Measurements from ENCODE around the gene FRMD1. TPM values are rescaled to one million over a fixed set of nuclear protein-coding genes. Genes with fewer than 3 reads are reported as not detected.

The FRMD1 gene
- total RNA-seq, 1 experiment from 2014 or later, result not detected

GRCh38 chr6:168128006-168128630 lies 49.1 kb upstream of the FRMD1 start:
- Histone ChIP-seq H3K4me2 (ENCODE audit: low read length) (no peak overlapping the region), H3K27ac (ENCODE audit: low read depth, low read length) (no peak overlapping the region), H3K27me3 (ENCODE audit: insufficient read depth, low read length) (peaks cover 6% of the 10 kb centered on the region; the same call in 1 of the 2 replicates), H4K20me1 (ENCODE audit: insufficient read depth) (no peaks in the 10 kb centered on the region), H3K4me1 (ENCODE audit: control insufficient read depth in 1 of 2, insufficient read depth in 2 of 2, low read length in 2 of 2) (no peaks in the 10 kb centered on the region), H3K9me3 (ENCODE audit: control insufficient read depth in 1 of 2, insufficient read depth in 1 of 2, low read depth in 1 of 2, low read length in 2 of 2) (no peaks in the 10 kb centered on the region), H3K36me3 (ENCODE audit: control insufficient read depth in 1 of 2, insufficient read depth in 2 of 2, low read length in 2 of 2) (no peaks in the 10 kb centered on the region), H3K4me3 (replicated peaks in 1 of 2; ENCODE audit: low read depth in 1 of 2, low read length in 2 of 2) (no peak overlapping the region), H3K79me2 (ENCODE audit: insufficient read depth, low read length) (no peaks in the 10 kb centered on the region), H2AFZ (ENCODE audit: low read depth, low read length, poor library complexity, severe bottlenecking) (no peak overlapping the region), H3K9me2 (ENCODE audit: insufficient read depth) (no peaks in the 10 kb centered on the region), H3K9ac (ENCODE audit: low read length) (no peak overlapping the region)
- no peak for DNase-seq (ENCODE audit: low read depth, low spot score)
- no peak for ATAC-seq
- RAD21 ChIA-PET (ENCODE audit: low non-redundant PET in 1 of 2, low total read pairs in 2 of 2, uncharacterized antibody in 2 of 2, unreplicated experiment in 2 of 2), result no interaction called here
- POLR2A ChIA-PET, result no interaction called here
- intact Hi-C loops (cut with micrococcal nuclease), result no loop called here
- BruUV-seq (replicated peaks), result no TSS peak
- TF ChIP-seq POLR2A (IDR thresholded peaks at IDR 0.05; ENCODE audit: borderline replicate concordance, extremely low read depth, insufficient read depth, insufficient read length) (no peak), JUND (IDR thresholded peaks at IDR 0.05) (no peak), CBX3 (IDR thresholded peaks at IDR 0.05; ENCODE audit: low read depth) (no peak), EZH2 (IDR thresholded peaks at IDR 0.05) (no peak), SIN3A (IDR thresholded peaks at IDR 0.05; ENCODE audit: low read depth) (no peak), EZH2phosphoT487 (IDR thresholded peaks at IDR 0.05; ENCODE audit: borderline replicate concordance) (no peak), MAX (IDR thresholded peaks at IDR 0.05) (no peak), POLR2AphosphoS5 (IDR thresholded peaks at IDR 0.05; ENCODE audit: low read depth, low read length) (no peak), ZFX (IDR thresholded peaks at IDR 0.05) (no peak)
- CTCF ChIA-PET, result no interaction called here

GRCh38 chr6:168127384-168127868 lies 48.4 kb upstream of the FRMD1 start:
- BruUV-seq (replicated peaks), result no TSS peak
- H3K4me1 ChIP-seq (ENCODE audit: control insufficient read depth in 1 of 2, insufficient read depth in 2 of 2, low read length in 2 of 2), result no peaks in the 10 kb centered on the region
- ChIA-PET POLR2A (no interaction called here), CTCF (no interaction called here), RAD21 (ENCODE audit: low non-redundant PET in 1 of 2, low total read pairs in 2 of 2, uncharacterized antibody in 2 of 2, unreplicated experiment in 2 of 2) (no interaction called here)
- intact Hi-C loops (cut with micrococcal nuclease), result no loop called here
- no peaks in the 10 kb centered on the region for H3K79me2 ChIP-seq (ENCODE audit: insufficient read depth, low read length)
- H3K9me3 ChIP-seq (ENCODE audit: control insufficient read depth in 1 of 2, insufficient read depth in 1 of 2, low read depth in 1 of 2, low read length in 2 of 2), result no peaks in the 10 kb centered on the region
- no peaks in the 10 kb centered on the region for H3K36me3 ChIP-seq (ENCODE audit: control insufficient read depth in 1 of 2, insufficient read depth in 2 of 2, low read length in 2 of 2)
- no peak overlapping the region for H3K4me2 ChIP-seq (ENCODE audit: low read length)
- H3K27ac ChIP-seq (ENCODE audit: low read depth, low read length), result no peak overlapping the region
- no peak for DNase-seq (ENCODE audit: low read depth, low spot score)
- H4K20me1 ChIP-seq (ENCODE audit: insufficient read depth), result no peaks in the 10 kb centered on the region
- H3K4me3 ChIP-seq (replicated peaks in 1 of 2; ENCODE audit: low read depth in 1 of 2, low read length in 2 of 2), result no peak overlapping the region
- no peaks in the 10 kb centered on the region for H3K9me2 ChIP-seq (ENCODE audit: insufficient read depth)
- TF ChIP-seq ZFX (IDR thresholded peaks at IDR 0.05), result no peak
- TF ChIP-seq ZBTB33 (IDR thresholded peaks at IDR 0.05; ENCODE audit: extremely low read depth, insufficient replicate concordance, low read length), result no peak
- no peak for TF ChIP-seq ELF1 (IDR thresholded peaks at IDR 0.05; ENCODE audit: borderline replicate concordance, low read depth)
- H3K27me3 ChIP-seq (ENCODE audit: insufficient read depth, low read length), result peaks cover 4% of the 10 kb centered on the region; the same call in 1 of the 2 replicates
- ATAC-seq, result no peak
- H2AFZ ChIP-seq (ENCODE audit: low read depth, low read length, poor library complexity, severe bottlenecking), result no peak overlapping the region
- no peak overlapping the region for H3K9ac ChIP-seq (ENCODE audit: low read length)

Data from HCT116 (cell line).